Measurements from ENCODE around the gene LGALS7B. TPM values are rescaled to one million over a fixed set of nuclear protein-coding genes. Genes with fewer than 3 reads are reported as not detected.
"Not testable (repeated sequence)": the region's sequence is repeated elsewhere in the genome, so short reads cannot be mapped to it uniquely, and the experiment has no call there.

The LGALS7B gene
- total and polyA plus RNA-seq, 2 of the 8 experiments (the other 6 are each of a cell fraction or from before 2014, with no cell fraction given): 3.6 TPM; not detected in 1

DNA sequence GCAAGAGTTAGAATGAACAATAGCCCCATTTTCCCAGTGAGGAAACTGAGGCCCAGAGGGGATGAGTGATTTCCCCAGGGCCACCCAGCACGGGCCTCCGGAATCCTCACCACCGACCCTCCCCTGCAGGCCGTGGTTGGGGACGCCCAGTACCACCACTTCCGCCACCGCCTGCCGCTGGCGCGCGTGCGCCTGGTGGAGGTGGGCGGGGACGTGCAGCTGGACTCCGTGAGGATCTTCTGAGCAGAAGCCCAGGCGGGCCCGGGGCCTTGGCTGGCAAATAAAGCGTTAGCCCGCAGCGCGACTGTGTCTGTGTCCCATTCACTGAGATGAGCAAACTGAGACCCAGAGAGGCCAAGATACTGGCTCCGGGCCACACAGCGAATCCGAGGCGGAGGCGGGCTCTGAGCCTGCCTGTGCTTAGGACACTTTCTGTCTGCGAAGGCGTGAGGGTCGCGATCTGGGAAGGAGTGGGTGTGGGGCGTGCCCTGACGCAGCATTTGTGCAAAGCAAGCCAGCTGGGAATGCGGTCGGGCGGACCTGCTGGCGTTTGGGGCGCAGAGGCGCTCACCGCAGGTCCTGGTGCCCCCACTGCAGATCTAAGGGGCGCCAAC lies 2.6 kb downstream of the LGALS7B start:
- H2BK20ac ChIP-seq (ENCODE audit: low read length); DNase-seq (ENCODE audit: low read depth in 1 of 2, low spot score in 2 of 2); H2BK5ac ChIP-seq (ENCODE audit: low read depth, low read length); H3K23ac ChIP-seq (ENCODE audit: insufficient read length); H4K5ac ChIP-seq (ENCODE audit: insufficient read length, low read depth, low read length); H3K36me3 ChIP-seq (ENCODE audit: control insufficient read depth in 2 of 4, insufficient read depth in 4 of 4, low read length in 3 of 4); H2BK12ac ChIP-seq (ENCODE audit: low read depth, low read length); H3K4me3 ChIP-seq (ENCODE audit: extremely low read depth in 1 of 4, insufficient read depth in 2 of 4, low read depth in 3 of 4, low read length in 4 of 4); H2AK5ac ChIP-seq (ENCODE audit: low read depth, low read length); H3K27ac ChIP-seq (ENCODE audit: low read depth, low read length); H3K23me2 ChIP-seq (ENCODE audit: low read depth, low read length); H3K14ac ChIP-seq (ENCODE audit: insufficient read length); H3K56ac ChIP-seq (replicated peaks; ENCODE audit: insufficient read length, low read depth, low read length); H3K9me3 ChIP-seq (ENCODE audit: insufficient read depth in 2 of 2, low read depth in 1 of 2, low read length in 1 of 2); H3K4me2 ChIP-seq (ENCODE audit: insufficient read depth in 1 of 2, low read depth in 2 of 2, low read length in 2 of 2); H2BK15ac ChIP-seq (ENCODE audit: low read length); H4K8ac ChIP-seq (ENCODE audit: extremely low read depth, insufficient read depth, low read length); H2AFZ ChIP-seq (ENCODE audit: low read length); H3K79me2 ChIP-seq (ENCODE audit: control insufficient read depth in 1 of 2, insufficient read depth in 2 of 2, low read length in 2 of 2); POLR2A ChIA-PET (ENCODE audit: partially characterized antibody); H3K18ac ChIP-seq (ENCODE audit: extremely low read depth, low read length); H3K9ac ChIP-seq (replicated peaks in 1 of 4; ENCODE audit: extremely low read depth in 1 of 4, low read depth in 3 of 4, low read length in 3 of 4); CTCF ChIA-PET (ENCODE audit: partially characterized antibody); H4K91ac ChIP-seq (replicated peaks; ENCODE audit: insufficient read length, low read length); H3K79me1 ChIP-seq (ENCODE audit: low read depth, low read length); H3K4me1 ChIP-seq (replicated peaks in 1 of 4; ENCODE audit: control insufficient read depth in 3 of 4, insufficient read depth in 4 of 4, low read length in 3 of 4); FAIRE-seq; H4K20me1 ChIP-seq (replicated peaks in 1 of 2; ENCODE audit: control insufficient read depth in 1 of 2, insufficient read depth in 2 of 2, low read length in 2 of 2); H2BK120ac ChIP-seq (replicated peaks; ENCODE audit: low read depth, low read length); H3K4ac ChIP-seq (replicated peaks; ENCODE audit: insufficient read length, low read depth, low read length): not testable (repeated sequence)
- WGBS, 2 experiments (ENCODE audit: extremely low coverage in 1 of 2, insufficient coverage in 1 of 2, insufficient read length in 1 of 2, insufficient replicate concordance in 2 of 2, low coverage in 1 of 2, low lambda C conversion rate in 2 of 2, missing lambda C conversion rate in 1 of 2): no CpG with 5 or more reads among the region's 40 CpGs
- peaks cover 0 to 12% (median 3%) of the 10 kb centered on the region in 4 experiments; a peak in 4 of 7 replicates for H3K27me3 ChIP-seq (replicated peaks in 1 of 4; ENCODE audit: control insufficient read depth in 3 of 4, extremely low read depth in 1 of 4, insufficient read depth in 3 of 4, low read length in 3 of 4)
